Bronchial epithelial cell (primary cell): Measurements from ENCODE around the gene ENDOD1. TPM values are rescaled to one million over a fixed set of nuclear protein-coding genes. Genes with fewer than 3 reads are reported as not detected.

Experiments
- DNase-seq: peaks from one replicate; pipeline ENCODE4 v3.0.0-alpha.2; 2010; ENCODE audit warnings: low read depth
- FAIRE-seq: peaks from 2 replicates; lab custom pipeline; 2011; peaks lifted over from hg19 to GRCh38; lab: Jason Lieb, UNC
- H3K27me3 ChIP-seq: 2 replicates; pipeline ENCODE4 v1.5.1; 2011; ENCODE audit warnings: low read length; ENCODE audit not compliant: control insufficient read depth, insufficient read depth
- H3K36me3 ChIP-seq: 2 replicates; pipeline ENCODE4 v1.5.1; 2011; ENCODE audit warnings: low read length; ENCODE audit not compliant: control insufficient read depth, insufficient read depth
- H3K4me3 ChIP-seq: 2 replicates; pipeline ENCODE4 v1.5.1; 2011; ENCODE audit warnings: mild to moderate bottlenecking, low read depth, low read length, control low read depth
- total RNA-seq: library from RNA; depleted of rRNA; stranded (reverse); fragments of >200 nt; gene quantifications from 2 replicates; pipeline ENCODE4 v1.2.1, GENCODE V29; 2014
- TF ChIP-seq, protein P1 (sequence below): IDR thresholded peaks from 2 replicates; pipeline ENCODE4 v1.5.1; 2011; ENCODE audit warnings: mild to moderate bottlenecking, moderate library complexity, low read length, control low read depth, inconsistent platforms; ENCODE audit not compliant: insufficient read depth, severe bottlenecking

ENDOD1 gene
- total RNA-seq, 1 donor from 2014 or later: 41.1 TPM

- Histone ChIP-seq H3K36me3 (no peaks in the 10 kb centered on the region), H3K27me3 (no peaks in the 10 kb centered on the region), H3K4me3 (no peak overlapping the region)
- DNase-seq (no peak), FAIRE-seq (no peak)
- TF ChIP-seq, protein P1, sequence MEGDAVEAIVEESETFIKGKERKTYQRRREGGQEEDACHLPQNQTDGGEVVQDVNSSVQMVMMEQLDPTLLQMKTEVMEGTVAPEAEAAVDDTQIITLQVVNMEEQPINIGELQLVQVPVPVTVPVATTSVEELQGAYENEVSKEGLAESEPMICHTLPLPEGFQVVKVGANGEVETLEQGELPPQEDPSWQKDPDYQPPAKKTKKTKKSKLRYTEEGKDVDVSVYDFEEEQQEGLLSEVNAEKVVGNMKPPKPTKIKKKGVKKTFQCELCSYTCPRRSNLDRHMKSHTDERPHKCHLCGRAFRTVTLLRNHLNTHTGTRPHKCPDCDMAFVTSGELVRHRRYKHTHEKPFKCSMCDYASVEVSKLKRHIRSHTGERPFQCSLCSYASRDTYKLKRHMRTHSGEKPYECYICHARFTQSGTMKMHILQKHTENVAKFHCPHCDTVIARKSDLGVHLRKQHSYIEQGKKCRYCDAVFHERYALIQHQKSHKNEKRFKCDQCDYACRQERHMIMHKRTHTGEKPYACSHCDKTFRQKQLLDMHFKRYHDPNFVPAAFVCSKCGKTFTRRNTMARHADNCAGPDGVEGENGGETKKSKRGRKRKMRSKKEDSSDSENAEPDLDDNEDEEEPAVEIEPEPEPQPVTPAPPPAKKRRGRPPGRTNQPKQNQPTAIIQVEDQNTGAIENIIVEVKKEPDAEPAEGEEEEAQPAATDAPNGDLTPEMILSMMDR: no peak
Observed at GRCh38 chr11:95076981-95077380, 12.7 kb upstream of the ENDOD1 start.

- no peak overlapping the region for H3K4me3 ChIP-seq
- TF ChIP-seq, protein P1: no peak
- no peaks in the 10 kb centered on the region for H3K36me3 ChIP-seq
- FAIRE-seq (no peak), DNase-seq (peak; percentile 83)
- H3K27me3 ChIP-seq: no peaks in the 10 kb centered on the region
Observed at GRCh38 chr11:95078526-95078925, 11.1 kb upstream of the ENDOD1 start.

DNA sequence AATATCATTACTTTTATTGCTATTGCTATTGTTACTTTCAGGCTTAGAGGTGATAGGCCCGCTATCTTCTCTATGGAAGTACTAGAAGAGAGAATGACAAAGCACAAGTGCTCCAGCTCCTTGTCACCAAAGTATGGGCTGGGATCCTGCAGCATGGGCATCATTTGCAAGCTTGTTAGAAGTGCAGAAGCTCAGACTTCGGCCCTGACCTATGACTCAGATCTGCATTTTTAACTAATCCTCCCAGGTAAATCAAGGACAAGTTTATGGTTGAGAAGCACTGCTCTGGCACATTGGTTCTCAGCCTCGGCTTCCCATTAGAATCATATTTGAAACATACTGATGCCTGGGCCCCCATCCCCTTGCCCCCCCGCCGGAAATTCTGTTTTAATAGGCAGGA is 8.6 kb upstream of the ENDOD1 start:
- FAIRE-seq (no peak), DNase-seq (no peak)
- H3K36me3 ChIP-seq: no peaks in the 10 kb centered on the region

GRCh38 chr11:95081412-95081811 is 8.2 kb upstream of the ENDOD1 start:
- Histone ChIP-seq H3K4me3 (no peak overlapping the region), H3K36me3 (no peaks in the 10 kb centered on the region), H3K27me3 (no peaks in the 10 kb centered on the region)
- DNase-seq (no peak), FAIRE-seq (no peak)
- TF ChIP-seq, protein P1: no peak

More for the DNA sequence above, 8.6 kb upstream of the ENDOD1 start:
- TF ChIP-seq, protein P1: no peak
- Histone ChIP-seq H3K4me3 (no peak overlapping the region), H3K27me3 (no peaks in the 10 kb centered on the region)

DNA sequence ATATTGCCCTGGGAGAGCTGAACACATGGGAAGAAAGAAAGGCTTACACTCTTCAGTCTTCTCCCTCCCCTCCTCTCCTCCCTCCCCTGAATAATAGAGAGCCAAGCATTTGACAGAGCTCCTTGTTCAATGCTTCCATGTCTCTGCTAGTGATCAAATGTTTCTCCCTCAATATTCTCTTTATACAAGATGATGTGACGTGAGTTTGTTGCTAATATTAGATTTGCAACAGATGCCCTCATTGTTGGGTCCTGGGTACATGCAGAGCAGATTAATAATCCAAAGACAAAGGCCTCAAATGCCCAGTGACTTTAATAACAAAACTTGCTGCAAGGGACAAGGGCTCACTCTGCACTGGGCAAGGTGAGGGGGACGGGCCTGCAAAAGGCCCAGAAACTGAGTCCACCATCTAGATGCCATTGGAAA is 7.1 kb upstream of the ENDOD1 start:
- Histone ChIP-seq H3K27me3 (no peaks in the 10 kb centered on the region), H3K4me3 (no peak overlapping the region), H3K36me3 (no peaks in the 10 kb centered on the region)
- TF ChIP-seq, protein P1: no peak
- DNase-seq (no peak), FAIRE-seq (no peak)

GRCh38 chr11:95084509-95084908 is 5.1 kb upstream of the ENDOD1 start:
- FAIRE-seq (no peak), DNase-seq (peak; percentile 95)
- TF ChIP-seq, protein P1: no peak
- no peaks in the 10 kb centered on the region for H3K36me3 ChIP-seq
- no peak overlapping the region for H3K4me3 ChIP-seq
- no peaks in the 10 kb centered on the region for H3K27me3 ChIP-seq
